ENCODE results near the gene PRKAG2.
"Not testable (repeated sequence)": the region's sequence is repeated elsewhere in the genome, so short reads cannot be mapped to it uniquely, and the experiment has no call there.

- not testable (repeated sequence) for TF ChIP-seq EZH2phosphoT487 (IDR thresholded peaks at IDR 0.05; ENCODE audit: borderline replicate concordance, low read length); CTCF (IDR thresholded peaks at IDR 0.05; ENCODE audit: low read depth, low read length, poor library complexity, severe bottlenecking)
These were observed 79.1 kb downstream of the PRKAG2 start for GRCh38 chr7:151797667-151798307.

All from DOHH2 (cell line).